Endodermal cell (in vitro differentiated cells): Measurements from ENCODE around the gene SH2D1A. TPM values are rescaled to one million over a fixed set of nuclear protein-coding genes. Genes with fewer than 3 reads are reported as not detected.

ENCODE experiments used
- DNase-seq: peaks from one replicate; pipeline ENCODE4 v3.0.0-alpha.2; 2017
- H3K27ac ChIP-seq: 2 replicates; pipeline ENCODE4 v1.5.1; 2013; ENCODE audit warnings: mild to moderate bottlenecking, low read depth, low read length, moderate library complexity
- H3K27me3 ChIP-seq: 2 replicates; pipeline ENCODE4 v1.6.1; 2013; ENCODE audit warnings: mild to moderate bottlenecking, low read length, moderate library complexity; ENCODE audit not compliant: insufficient read depth, control insufficient read depth, poor library complexity, severe bottlenecking
- H3K36me3 ChIP-seq: 2 replicates; pipeline ENCODE4 v1.7.0; 2013; ENCODE audit warnings: mild to moderate bottlenecking, low read length, moderate library complexity; ENCODE audit not compliant: control insufficient read depth, insufficient read depth
- H3K4me1 ChIP-seq: one replicate; pipeline ENCODE4 v1.7.0; 2013; ENCODE audit warnings: low read length; ENCODE audit not compliant: control insufficient read depth, insufficient read depth
- H3K4me3 ChIP-seq: 2 replicates; pipeline ENCODE4 v1.5.1; 2013; ENCODE audit warnings: mild to moderate bottlenecking, low read length, moderate library complexity
- H3K9ac ChIP-seq: 2 replicates; pipeline ENCODE4 v1.6.1; 2013; ENCODE audit warnings: mild to moderate bottlenecking, low read length, moderate library complexity; ENCODE audit not compliant: poor library complexity, severe bottlenecking; ENCODE audit errors: extremely low read depth
- H3K9me3 ChIP-seq: 2 replicates; pipeline ENCODE4 v1.6.1; 2013; ENCODE audit warnings: mild to moderate bottlenecking, low read length, moderate library complexity; ENCODE audit not compliant: control insufficient read depth
- H3K27ac Mint-ChIP-seq: 2 replicates; pipeline ENCODE4 v1.8.0; 2020; ENCODE audit warnings: mixed read lengths
- H3K27me3 Mint-ChIP-seq: 2 replicates; pipeline ENCODE4 v1.8.0; 2021; ENCODE audit warnings: mild to moderate bottlenecking, mixed read lengths; ENCODE audit not compliant: insufficient read depth
- H3K36me3 Mint-ChIP-seq: 2 replicates; pipeline ENCODE4 v1.8.0; 2020; ENCODE audit warnings: low read depth, mixed read lengths
- H3K4me1 Mint-ChIP-seq: 2 replicates; pipeline ENCODE4 v1.8.0; 2020; ENCODE audit warnings: mixed read lengths
- H3K4me3 Mint-ChIP-seq: 2 replicates; pipeline ENCODE4 v1.8.0; 2020; ENCODE audit warnings: mild to moderate bottlenecking, moderate library complexity, mixed read lengths
- H3K9me3 Mint-ChIP-seq: 2 replicates; pipeline ENCODE4 v1.8.0; 2020; ENCODE audit warnings: mild to moderate bottlenecking, mixed read lengths
- WGBS, 2 experiments: methylation state at CpG; one replicate each; pipeline versions ENCODE4 v1.1.5 to v1.1.7; 2013; ENCODE audit warnings: missing lambda C conversion rate in 2 of 2, mixed read lengths in 1 of 2; ENCODE audit not compliant: insufficient coverage in 1 of 2, insufficient read length in 1 of 2; 5-methylcytosine and 5-hydroxymethylcytosine counted together
- total RNA-seq, 2 donors: library from RNA; stranded (reverse); fragmentation: NEBNext Ultra II Directional in 1 of 2; extraction: Animal tissue kit (Norgen Biotek cat#: 25700) in 1 of 2; gene quantifications; 2 replicates in 1 of 2; 3 replicates in 1 of 2; pipeline ENCODE4 v1.2.1, GENCODE V29; 2021
- TF ChIP-seq, protein P1 (sequence below): fragments of 200-600 bp; sonication (generic); conservative IDR thresholded peaks from 2 replicates; pipeline ENCODE4 v1.5.0; 2021; ENCODE audit warnings: antibody characterized with exemption, mild to moderate bottlenecking

SH2D1A gene
- total RNA-seq, 2 donors from 2014 or later = not detected

DNA sequence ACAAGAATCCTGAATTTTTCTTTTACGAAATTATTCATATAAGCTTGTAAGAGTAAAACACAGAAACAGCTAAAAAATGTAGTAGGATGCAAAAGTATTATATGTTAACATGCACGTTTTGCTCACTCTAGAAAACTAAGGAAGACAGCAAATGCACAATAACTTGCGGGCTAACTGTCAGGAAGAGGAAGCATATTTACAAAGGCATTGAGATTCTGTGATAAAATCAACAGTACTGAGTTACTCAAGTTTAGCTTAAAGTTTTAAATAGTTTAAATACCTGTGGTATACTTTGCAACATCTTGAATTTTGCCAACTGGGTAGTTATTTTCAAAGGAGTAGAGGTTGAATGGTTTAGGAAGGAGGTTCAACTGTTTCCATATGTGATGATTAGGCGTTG, 37.0 kb downstream of the SH2D1A start:
- Histone ChIP-seq H3K4me1 (no peaks in the 10 kb centered on the region), H3K4me3 (no peak overlapping the region), H3K9ac (no peak overlapping the region), H3K36me3 (no peaks in the 10 kb centered on the region), H3K9me3 (no peaks in the 10 kb centered on the region), H3K27ac (no peak overlapping the region), H3K27me3 (no peaks in the 10 kb centered on the region)
- Mint-ChIP-seq H3K9me3 (no peaks in the 10 kb centered on the region), H3K27ac (no peak overlapping the region), H3K36me3 (no peaks in the 10 kb centered on the region), H3K27me3 (no peaks in the 10 kb centered on the region), H3K4me3 (no peak overlapping the region), H3K4me1 (peaks cover 1% of the 10 kb centered on the region)
- no peak for DNase-seq
- 92 to 100% methylated on average over 2 to 3 of the region's 4 CpGs for WGBS, 2 experiments
- TF ChIP-seq, protein P1, sequence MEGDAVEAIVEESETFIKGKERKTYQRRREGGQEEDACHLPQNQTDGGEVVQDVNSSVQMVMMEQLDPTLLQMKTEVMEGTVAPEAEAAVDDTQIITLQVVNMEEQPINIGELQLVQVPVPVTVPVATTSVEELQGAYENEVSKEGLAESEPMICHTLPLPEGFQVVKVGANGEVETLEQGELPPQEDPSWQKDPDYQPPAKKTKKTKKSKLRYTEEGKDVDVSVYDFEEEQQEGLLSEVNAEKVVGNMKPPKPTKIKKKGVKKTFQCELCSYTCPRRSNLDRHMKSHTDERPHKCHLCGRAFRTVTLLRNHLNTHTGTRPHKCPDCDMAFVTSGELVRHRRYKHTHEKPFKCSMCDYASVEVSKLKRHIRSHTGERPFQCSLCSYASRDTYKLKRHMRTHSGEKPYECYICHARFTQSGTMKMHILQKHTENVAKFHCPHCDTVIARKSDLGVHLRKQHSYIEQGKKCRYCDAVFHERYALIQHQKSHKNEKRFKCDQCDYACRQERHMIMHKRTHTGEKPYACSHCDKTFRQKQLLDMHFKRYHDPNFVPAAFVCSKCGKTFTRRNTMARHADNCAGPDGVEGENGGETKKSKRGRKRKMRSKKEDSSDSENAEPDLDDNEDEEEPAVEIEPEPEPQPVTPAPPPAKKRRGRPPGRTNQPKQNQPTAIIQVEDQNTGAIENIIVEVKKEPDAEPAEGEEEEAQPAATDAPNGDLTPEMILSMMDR = no peak

DNA sequence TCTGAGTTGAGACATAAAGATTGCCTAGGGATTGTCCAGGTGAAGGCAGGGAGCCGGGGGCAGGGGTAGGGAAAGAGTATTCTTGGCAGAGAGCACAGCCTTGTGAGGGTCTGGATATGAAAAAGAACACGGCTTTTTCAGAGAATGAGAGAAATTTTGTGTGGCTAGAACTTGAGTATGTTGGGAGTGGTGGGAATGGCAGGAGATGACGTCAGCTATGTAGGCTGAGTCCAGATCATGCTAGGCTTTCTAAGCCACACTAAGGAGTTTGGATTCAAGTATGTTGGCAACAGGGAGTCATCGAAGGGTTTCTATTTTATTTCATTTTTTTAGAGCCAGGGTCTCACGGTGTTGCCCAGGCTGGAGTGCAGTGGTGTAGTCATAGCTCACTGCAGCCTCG, 40.0 kb downstream of the SH2D1A start:
- WGBS, 2 experiments = 83 to 90% methylated on average over 1 to 6 of the region's 6 CpGs
- H3K27me3 Mint-ChIP-seq = no peaks in the 10 kb centered on the region
- Histone ChIP-seq H3K36me3 (no peaks in the 10 kb centered on the region), H3K27ac (no peak overlapping the region), H3K27me3 (no peaks in the 10 kb centered on the region), H3K9ac (no peak overlapping the region), H3K9me3 (no peaks in the 10 kb centered on the region), H3K4me1 (no peaks in the 10 kb centered on the region), H3K4me3 (no peak overlapping the region)
- H3K36me3 Mint-ChIP-seq = no peaks in the 10 kb centered on the region
- DNase-seq = no peak
- H3K27ac Mint-ChIP-seq = no peak overlapping the region
- H3K4me3 Mint-ChIP-seq = no peak overlapping the region
- TF ChIP-seq, protein P1 = no peak
- H3K4me1 Mint-ChIP-seq = no peaks in the 10 kb centered on the region
- H3K9me3 Mint-ChIP-seq = no peaks in the 10 kb centered on the region

DNA sequence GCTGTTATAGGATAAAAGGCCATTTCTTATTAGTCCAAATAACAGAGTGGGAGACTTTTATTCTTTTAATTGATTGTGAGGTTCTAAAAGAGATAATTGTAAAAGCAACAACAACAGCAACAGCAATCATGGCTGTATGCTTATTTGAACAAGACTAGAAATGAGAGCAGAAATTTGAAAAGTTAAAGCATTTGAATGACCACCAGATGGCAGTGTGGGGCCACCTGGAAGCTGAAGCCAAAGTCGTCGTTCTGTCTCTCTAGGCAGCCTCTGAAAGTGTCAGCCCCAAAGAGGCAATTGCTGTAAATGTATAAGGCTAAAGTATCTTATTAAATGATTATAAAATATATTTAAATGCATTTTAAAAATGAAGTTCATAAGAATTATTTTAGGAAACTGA, 42.2 kb downstream of the SH2D1A start:
- H3K4me1 ChIP-seq = no peaks in the 10 kb centered on the region
- H3K27ac ChIP-seq = no peak overlapping the region
- Mint-ChIP-seq H3K36me3 (no peaks in the 10 kb centered on the region), H3K4me1 (no peaks in the 10 kb centered on the region), H3K27ac (no peak overlapping the region), H3K27me3 (no peaks in the 10 kb centered on the region), H3K9me3 (no peaks in the 10 kb centered on the region), H3K4me3 (no peak overlapping the region)
- H3K27me3 ChIP-seq = no peaks in the 10 kb centered on the region
- peak; percentile 75 for DNase-seq
- H3K9me3 ChIP-seq = no peaks in the 10 kb centered on the region
- 0% methylated on average over 2 of the region's 2 CpGs; no CpG with 5 or more reads in 1 of the 2 experiments for WGBS, 2 experiments
- no peak overlapping the region for H3K9ac ChIP-seq
- H3K36me3 ChIP-seq = no peaks in the 10 kb centered on the region
- TF ChIP-seq, protein P1 = peak; percentile 90
- no peak overlapping the region for H3K4me3 ChIP-seq
